Left renal cortex interstitium (tissue), 4 donors: ENCODE measurements around the gene RAB20. TPM values are rescaled to one million over a fixed set of nuclear protein-coding genes. Genes with fewer than 3 reads are reported as not detected.
"Not testable (repeated sequence)": the region's sequence is repeated elsewhere in the genome, so short reads cannot be mapped to it uniquely, and the experiment has no call there.

Experiments used
- DNase-seq, 4 donors: peaks; one replicate each; pipeline ENCODE4 v3.0.0-alpha.2; 2013; ENCODE audit warnings: low read depth in 4 of 4, low spot score in 2 of 4, missing footprints in 1 of 4
- polyA plus RNA-seq, 4 donors: library from polyadenylated mRNA; unstranded; fragments of 120-200 nt; gene quantifications; one replicate each; pipeline ENCODE4 v1.2.1, GENCODE V29; 2013; ENCODE audit not compliant: insufficient read length in 4 of 4

The RAB20 gene
- polyA plus RNA-seq, 4 donors, result 7.8 to 8.8 (median 8.5) TPM

DNA sequence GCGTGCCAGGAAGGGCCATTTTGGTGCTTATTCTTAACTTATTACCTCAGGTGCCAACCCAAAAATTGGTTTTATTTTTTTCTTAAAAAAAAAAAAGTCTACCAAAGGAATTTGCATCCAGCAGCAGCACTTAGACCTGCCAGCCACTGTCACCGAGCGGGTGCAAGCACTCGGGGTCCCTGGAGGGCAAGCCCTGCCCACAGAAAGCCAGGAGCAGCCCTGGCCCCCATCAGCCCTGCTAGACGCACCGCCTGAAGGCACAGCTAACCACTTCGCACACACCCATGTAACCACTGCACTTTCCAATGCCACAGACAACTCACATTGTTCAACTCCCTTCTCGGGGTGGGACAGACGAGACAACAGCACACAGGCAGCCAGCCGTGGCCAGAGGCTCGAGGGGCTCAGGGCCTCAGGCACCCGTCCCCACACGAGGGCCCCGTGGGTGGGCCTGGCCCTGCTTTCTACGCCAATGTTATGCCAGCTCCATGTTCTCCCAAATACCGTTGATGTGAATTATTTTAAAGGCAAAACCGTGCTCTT is 49.3 kb downstream of the RAB20 start:
- no peak for DNase-seq

DNA sequence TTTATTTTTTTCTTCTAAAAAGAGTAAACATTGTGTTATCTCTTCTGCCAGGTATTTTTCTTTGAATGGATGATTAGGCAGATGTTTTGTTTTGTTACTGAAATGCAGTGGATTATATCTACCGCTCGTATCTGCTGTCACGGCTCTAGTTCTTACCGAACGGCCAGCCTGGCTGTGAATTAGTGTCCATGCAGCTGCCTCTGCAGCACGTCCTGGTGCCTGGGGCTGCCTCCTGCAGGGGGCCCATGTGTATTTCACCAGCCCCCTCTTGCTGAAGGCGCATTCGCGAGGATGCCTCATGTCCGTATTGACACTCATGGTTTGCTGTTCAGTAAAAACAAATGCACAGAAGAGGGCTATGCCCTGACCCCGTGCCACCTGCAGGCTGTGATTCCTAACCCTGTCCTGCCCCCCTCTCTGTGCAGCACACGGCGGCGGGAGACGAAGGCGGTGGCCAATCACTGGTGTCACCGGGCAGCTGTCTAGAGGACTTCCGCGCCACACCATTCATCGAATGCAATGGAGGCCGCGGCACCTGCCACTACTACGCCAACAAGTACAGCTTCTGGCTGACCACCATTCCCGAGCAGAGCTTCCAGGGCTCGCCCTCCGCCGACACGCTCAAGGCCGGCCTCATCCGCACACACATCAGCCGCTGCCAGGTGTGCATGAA is 49.9 kb downstream of the RAB20 start:
- DNase-seq, result no peak

DNA sequence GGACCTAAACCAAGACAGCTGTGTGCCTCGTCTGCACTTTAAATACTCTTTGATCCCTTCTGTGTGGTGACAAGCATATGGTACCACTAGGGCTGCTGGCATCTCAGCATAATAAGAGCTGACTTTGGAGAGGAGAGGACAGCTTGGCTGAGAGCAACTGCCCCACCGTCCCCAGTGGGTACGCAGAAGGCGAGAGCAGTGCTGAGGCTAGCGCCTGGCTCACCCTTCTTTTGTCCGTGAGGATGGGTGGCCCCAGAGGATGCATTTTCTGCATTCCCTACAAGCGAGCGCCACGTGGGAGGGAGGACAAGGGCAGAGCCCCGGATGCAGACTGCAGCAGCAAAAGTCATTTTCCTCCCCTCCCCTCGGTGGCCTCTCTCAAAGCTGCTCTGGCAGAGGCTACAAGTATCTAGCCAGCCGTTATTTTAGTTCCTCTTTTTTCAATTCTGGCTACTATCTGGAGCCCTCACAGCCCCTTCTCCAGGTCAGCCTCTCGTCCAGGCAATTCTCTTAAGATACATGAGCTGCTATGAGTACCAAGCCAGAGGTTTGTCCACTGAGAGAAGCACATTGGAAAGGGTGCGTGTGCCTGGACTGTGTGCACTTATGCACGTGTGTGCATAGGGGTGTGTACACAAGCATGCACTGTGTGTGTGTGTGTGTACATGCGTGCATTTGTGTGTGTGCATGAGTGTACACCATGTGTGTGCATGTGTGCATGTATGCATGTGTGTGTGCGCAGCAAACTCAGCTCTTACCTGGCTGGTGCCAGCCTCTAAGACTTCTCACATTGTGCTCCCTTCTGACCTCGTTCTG is 51.3 kb downstream of the RAB20 start:
- DNase-seq, result no peak

DNA sequence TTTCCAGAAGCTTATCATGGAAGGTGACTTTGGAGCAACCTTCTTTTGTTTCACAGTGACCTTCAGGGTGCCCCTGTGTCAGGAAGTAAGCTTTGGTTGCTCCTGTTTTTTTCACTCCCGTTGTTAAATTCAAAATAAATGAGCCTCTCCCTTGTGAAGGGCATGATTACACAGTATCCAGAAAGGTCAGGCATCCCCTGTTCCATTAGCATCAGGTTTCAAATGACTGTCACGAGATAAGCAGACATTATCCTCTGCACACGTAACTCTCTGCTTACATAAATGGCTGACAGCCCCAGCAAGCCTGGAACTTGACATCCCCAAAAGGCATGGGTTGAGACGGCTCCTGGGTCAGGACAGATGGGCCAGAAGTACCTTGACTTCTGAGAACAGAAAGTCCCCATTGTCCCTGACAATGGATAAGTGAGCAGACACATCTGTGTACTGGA is 52.0 kb downstream of the RAB20 start:
- DNase-seq, result no peak

DNA sequence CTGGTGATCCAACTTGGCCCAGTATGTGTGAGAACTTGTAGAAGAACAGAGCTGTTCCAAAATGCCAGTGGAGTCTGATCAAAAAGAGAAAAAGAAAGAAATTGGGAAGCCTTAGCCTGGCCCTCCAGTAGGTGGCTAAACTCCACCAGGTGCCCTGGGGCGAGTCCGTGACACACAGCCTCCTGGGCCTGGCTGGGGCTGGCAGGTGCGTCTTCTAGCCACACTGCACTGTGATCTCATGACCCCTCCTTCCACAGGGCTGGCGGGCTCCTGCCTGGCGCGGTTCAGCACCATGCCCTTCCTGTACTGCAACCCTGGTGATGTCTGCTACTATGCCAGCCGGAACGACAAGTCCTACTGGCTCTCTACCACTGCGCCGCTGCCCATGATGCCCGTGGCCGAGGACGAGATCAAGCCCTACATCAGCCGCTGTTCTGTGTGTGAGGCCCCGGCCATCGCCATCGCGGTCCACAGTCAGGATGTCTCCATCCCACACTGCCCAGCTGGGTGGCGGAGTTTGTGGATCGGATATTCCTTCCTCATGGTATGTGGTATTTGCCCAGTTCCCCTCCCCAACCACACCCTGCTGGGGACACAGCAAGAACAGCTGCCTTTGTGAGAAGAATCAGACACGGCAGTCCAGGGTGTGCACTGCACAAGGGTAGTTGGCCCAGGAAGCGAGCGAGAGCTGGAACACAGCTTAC is 53.7 kb downstream of the RAB20 start:
- no peak for DNase-seq

DNA sequence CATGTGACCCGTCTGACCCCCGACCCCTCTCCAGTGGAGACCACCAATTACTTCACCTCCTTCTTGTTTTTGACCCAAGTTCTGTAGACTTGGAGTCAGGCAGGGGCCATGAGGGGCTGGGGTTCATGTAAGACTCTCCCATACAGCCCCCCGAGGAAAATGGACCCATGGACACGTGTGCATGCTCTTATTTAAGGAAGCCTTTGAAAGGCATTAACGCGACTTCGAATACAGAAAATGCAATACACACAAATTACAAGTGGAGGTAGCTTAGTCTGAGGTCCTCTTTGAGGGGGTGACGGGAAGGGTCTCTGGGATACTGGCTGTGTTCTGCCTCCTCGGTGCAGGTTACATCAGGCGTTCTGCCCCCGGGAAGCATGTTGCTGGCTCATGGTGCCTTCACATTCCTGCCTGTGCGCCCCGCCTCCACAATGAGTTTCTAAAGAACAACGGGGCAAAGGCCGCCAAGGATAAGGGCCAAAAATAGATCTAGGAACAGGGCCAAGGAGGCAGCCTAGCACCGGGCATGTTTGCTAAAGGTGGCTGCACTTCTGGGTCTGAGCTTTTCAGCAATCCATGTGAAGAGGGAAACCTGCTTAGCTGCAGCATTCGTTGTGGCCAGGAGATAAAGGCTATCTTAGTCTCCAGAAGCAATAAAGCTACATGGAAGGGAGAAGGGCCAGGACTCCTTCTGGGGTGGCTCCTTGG is 54.5 kb downstream of the RAB20 start:
- no peak for DNase-seq

DNA sequence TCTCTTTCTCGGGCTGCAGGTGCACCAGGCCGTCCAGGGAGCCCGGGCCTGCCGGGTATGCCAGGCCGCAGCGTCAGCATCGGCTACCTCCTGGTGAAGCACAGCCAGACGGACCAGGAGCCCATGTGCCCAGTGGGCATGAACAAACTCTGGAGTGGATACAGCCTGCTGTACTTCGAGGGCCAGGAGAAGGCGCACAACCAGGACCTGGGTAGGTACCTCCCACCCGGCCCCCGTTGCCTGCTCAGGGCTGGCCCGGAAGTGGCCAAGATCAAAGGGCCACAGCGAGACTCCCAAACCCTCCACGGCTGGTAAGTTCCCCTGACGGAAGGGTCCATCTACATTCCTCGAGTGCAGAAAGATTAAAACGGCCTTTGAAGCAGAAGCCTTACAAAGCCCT is 55.1 kb downstream of the RAB20 start:
- DNase-seq, result no peak

DNA sequence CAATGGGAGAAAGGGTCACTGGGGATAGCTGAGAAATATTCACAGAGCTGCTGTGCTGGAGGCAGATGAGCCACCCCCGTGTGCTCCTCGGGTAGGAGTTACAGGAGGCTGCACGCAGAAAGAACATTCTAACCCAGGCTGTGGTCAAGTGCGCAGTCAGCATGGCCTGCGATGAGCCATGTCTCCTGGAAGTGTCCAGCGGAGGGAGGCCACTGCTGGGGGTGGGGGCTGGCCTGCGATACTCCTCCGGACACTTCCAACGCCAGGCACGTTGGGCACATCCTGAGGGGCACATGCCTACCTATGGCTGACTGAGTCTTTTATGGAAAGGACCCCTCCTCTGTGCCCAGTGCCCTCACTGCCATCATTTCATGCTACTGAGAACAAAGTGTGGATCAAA is 55.9 kb downstream of the RAB20 start:
- no peak for DNase-seq

DNA sequence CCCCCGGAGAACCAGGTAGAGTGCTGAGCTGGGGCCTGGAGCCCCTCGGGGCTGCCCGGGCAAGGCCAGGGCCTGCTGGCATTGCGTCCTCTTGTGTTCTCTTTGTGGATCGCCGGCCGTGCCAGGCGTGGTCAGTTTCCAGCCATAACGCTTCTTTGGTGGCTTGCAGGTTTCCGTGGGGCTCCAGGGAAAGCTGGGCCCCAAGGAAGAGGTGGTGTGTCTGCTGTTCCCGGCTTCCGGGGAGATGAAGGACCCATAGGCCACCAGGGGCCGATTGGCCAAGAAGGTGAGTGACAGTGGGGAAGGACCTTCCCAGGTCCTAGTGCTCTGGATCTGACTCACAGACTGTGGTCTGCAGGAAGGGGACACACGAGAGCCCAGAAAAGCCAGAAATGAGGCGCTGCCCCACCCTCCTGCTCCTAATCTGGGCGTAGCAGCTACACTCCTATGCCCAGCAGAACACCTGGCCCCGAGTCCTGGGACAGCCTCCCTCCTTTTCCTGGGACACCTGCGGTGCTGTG is 57.5 kb downstream of the RAB20 start:
- no peak for DNase-seq

DNA sequence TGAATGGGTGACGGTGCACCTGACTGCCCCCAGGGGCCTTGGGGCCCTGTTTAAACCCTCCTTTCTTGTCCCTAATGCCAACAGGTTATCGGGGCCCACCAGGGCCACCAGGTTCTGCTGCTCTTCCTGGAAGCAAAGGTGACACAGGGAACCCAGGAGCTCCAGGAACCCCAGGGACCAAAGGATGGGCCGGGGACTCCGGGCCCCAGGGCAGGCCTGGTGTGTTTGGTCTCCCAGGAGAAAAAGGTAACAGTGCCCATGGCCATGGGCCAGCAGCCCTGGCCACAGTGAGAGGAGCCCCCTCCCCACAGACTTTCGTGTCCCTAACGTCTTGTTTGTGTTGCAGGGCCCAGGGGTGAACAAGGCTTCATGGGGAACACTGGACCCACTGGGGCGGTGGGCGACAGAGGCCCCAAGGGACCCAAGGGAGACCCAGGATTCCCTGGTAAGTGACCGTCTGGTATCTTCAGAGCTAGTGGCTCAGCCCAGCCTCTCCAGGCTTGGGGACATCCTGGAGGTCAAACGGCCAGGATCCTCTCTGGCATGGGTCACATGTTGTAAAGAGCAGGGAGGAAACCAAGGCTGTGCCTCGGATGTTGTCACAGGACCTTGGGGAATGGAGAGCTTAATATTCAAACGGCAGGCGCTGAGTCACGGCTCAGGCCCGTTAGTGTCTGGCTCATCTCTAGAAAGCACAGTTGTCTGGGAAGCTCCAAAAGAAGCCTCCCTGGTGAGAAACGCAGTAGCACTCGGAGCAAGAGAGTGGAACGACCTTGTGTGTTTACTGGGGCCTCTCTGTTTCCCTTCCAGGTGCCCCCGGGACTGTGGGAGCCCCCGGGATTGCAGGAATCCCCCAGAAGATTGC is 58.3 kb downstream of the RAB20 start:
- DNase-seq, result no peak

DNA sequence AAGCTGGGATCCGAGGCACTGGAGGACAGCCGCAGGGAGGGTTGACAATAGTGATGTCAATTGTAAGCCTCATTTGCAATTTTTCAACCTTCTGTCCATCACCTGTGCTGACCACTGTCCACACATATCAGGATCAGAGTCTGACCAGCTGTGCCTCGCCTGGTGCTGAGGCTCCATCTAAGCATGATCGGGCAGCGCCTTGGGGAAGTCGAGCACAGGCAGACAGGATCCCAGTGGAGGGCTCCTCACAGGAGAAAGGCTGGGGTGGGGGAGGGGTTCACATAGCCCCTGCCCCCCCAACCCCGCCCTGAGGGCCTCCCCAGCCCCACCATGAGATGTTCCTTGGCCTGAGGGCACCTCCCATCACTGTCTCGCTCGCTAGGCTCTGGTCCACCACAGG is 60.3 kb downstream of the RAB20 start:
- no peak for DNase-seq

DNA sequence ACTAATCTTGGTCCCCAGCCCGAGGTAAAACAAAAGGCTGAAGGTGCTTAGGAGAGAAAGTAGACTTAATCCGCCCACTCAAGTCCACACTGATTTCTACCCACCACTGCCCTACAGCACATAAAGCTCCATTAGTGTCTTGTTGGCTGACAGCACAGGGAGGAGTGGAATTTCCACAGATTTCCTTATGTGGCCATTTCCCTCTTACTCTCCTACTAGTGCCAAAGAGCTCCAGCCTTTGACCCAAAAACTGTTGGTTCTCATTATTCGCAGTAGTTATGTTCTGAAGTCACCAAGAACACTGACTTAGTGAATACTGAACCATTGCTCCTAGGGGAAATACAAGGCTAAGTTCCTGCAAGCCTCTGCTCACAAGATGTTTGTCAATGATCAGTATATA is 61.2 kb downstream of the RAB20 start:
- no peak for DNase-seq

DNA sequence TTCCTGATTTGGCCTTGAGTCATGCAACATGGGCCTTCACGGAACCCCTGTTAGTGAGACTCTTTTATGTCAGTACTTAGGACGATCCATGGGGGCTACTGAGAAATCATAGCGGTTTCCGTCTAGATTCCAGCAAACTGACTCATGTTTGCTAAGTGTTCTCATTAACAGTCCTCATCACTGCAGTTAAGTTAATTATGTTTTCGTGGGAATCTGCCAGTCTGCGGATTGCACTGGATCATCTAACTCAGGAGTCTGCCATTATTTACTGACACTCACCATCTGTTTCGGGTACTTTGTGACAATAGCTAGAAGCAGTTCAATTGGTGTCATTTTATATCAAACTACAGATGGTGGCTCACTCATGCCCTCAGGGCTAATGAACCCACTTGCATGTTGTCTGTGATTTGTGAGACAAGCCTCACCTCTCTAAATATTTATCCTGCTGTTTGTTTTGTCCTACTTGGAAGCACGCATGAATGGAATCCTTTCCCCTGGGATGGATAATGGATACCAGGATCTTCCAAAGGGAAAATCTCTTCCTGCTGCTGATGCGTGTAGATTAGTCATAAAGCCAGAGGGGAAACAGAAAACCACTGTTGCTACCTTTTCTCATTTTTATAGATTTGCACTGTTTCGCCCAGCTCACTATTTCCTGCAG is 61.8 kb downstream of the RAB20 start:
- no peak for DNase-seq

DNA sequence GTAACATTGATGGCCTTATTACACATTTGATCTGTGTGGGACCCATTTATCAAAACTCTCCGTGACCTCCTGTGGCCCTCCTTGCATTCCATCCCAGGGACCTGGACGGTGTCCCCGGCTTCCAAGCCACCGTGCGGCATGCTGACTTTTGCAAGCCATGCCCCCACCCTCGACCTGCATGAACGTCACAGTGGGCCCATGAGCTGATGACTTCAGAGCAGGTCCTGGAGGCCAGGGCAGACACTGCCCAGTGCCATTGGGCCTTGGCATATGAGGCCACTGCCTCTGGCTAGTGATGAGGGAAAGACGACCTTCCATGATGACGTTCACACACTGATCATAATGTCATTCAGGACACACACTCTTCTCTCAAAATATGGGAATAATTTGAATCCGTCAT is 62.8 kb downstream of the RAB20 start:
- DNase-seq, result no peak

DNA sequence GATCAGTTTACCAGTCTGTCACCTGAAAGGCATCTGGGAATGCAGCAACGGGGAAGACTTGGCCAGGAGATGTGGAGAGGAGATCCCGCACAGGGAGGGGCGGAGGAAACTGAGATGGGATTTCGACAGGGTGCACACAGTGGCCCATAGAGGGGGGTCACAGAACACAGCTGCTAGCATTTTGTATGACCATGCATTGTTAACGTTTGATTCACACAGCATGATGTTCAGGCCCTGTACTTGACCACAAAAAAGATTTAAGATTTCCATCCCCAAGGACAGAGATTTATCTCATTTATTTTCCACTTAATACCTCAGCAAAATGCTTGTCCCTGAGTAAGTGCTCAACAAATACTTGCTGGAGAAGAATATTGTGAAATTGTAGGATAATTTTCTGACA is 63.2 kb downstream of the RAB20 start:
- DNase-seq, result no peak

DNA sequence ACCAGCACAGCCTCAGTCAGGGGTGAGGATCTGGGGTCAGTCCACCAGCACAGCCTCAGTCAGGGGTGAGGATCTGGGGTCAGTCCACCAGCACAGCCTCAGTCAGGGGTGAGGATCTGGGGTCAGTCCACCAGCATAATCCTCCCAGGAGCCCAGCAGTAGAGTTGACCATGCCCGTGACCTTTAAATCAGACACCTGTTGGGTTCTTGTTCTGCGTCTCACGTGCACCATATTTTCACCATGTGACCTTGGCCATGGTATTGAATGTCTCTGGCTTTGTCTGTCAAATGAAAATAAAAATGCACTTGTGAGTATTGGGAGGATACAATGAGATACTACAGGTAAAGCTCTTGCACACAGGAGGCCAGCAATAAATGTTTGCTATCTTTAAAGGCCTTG is 63.6 kb downstream of the RAB20 start:
- not testable (repeated sequence) for DNase-seq

DNA sequence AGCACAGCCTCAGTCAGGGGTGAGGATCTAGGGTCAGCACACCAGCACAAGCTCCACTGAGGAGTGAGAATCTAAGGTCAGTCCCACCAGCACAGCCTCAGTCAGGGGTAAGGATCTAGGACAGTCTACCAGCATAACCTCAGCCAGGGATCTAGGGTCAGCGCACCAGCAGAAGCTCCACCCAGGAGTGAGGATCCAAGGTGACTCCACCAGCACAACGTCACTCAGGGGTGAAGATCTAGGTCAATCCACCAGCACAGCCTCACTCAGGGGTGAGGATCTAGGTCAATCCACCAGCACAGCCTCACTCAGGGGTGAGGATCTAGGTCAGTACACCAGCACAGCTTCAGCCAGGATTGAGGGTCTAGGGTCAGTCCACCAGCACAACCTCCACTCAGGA is 64.5 kb downstream of the RAB20 start:
- no peak for DNase-seq

DNA sequence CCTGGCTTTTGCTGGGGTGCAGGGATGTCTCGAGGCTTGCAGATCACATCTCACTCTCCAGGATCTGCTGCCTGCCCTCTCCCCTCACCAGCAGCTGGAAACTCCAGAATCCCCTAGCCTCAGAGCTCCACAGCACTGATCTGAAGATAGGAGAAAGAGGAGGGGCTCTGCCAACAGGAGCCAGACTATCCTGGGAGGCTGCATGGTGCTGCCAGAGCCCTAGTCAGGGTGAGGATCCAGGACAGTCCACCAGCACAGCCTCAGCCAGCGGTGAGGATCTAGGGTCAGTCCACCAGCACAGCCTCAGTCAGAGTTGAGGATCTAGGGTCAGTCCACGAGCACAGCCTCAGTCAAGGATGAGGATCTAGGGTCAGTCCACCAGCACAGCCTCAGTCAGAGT is 65.2 kb downstream of the RAB20 start:
- DNase-seq, result no peak

DNA sequence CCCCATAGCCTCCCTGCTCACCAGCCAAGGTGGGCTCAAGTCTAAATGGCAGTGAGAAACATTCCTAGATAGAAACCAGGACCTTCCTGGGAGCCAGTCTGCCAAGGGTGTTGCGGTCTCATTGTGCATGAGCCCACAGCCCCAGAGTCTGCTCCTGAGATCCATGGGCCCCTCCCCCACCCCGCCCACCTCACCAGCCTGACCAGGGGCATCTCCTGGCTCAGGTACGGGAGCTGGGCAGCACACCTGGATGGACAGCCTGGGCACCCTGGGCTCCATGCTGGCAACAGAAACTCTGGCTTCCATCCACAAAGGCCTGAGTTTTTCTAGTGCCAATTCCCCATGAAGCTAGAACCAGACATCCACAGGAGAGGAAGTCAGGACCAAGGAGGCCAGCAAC is 65.6 kb downstream of the RAB20 start:
- no peak for DNase-seq
